Measurements from ENCODE around the gene ATP2B2.

DNA sequence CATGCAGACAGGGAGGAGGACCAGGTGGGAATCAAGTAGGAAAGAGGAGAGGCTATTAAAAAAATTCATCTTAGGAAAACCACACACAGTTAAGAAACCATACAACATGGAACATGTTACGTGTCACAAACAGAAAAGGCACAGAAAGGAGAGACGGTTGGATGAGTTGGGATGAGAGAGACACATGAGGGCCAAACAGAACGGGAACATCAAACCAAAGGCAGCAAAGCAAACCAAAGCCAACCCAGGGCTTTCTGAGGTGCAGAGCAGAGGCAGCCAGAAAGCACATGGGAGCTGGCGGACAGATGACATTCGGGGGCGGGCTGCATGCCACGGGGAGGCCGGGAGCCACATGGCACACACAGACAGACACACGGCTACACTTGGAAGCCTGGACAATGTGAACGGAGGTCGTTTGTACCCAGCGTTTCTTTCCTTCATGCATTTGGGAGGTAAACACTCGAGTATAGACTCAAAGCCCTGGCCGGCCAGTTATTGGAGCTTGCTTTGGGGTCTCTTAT lies 175.8 kb downstream of the ATP2B2 start:
- TF ChIP-seq, protein P1, sequence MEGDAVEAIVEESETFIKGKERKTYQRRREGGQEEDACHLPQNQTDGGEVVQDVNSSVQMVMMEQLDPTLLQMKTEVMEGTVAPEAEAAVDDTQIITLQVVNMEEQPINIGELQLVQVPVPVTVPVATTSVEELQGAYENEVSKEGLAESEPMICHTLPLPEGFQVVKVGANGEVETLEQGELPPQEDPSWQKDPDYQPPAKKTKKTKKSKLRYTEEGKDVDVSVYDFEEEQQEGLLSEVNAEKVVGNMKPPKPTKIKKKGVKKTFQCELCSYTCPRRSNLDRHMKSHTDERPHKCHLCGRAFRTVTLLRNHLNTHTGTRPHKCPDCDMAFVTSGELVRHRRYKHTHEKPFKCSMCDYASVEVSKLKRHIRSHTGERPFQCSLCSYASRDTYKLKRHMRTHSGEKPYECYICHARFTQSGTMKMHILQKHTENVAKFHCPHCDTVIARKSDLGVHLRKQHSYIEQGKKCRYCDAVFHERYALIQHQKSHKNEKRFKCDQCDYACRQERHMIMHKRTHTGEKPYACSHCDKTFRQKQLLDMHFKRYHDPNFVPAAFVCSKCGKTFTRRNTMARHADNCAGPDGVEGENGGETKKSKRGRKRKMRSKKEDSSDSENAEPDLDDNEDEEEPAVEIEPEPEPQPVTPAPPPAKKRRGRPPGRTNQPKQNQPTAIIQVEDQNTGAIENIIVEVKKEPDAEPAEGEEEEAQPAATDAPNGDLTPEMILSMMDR (IDR thresholded peaks at IDR 0.05; ENCODE audit: control extremely low read depth in 1 of 3, insufficient read depth in 1 of 3, low read depth in 1 of 3, low read length in 3 of 3), result no peak
- no peak for TF ChIP-seq BACH1 (IDR thresholded peaks at IDR 0.05; ENCODE audit: low read length)

Measured in H1 (cell line).